ENCODE data around the gene SLC7A6.

Gene SLC7A6

DNA sequence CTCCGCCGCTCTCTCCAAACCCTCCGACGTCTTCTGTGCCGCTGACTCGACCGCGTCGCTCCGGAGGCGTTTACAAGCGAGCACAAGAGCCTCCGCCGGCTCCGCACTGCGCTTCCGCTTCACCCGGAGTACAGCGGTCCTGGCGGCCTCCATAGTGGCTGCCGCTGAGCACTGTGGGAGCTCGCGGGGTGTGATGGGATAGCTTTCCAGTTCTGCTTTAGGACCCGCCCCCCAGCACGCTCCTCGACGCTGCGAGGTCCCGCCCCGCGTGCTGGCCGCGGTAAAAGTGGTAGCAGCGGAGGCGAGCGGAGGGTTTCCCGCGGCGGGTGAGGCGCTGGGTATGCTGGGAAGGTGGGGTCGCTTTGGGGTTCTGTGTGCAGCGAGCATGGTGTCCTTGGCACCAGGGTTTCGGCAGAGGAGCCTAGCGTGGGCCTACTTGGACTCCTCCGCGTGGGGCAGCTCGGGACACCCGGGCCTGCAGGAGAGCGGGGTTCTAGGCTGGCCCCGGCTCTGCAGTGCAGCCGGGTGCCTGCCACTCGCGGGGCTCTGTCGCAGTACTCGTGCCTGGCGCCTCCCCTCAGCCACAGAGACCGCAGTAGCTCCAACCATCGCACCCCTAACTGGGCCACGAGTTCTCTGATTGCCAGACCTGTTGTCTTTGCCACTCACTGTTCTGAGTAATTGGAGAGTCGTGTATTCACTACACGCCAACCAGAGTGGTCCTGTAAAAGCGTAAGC is 46.6 kb downstream of the SLC7A6 start, which contains the start of the genes PRMT7 and SLC7A6OS:
PRMT7 (plus strand) TSS at position 246 of the 738 bp plus-strand sequence. CDS start 4,961 bp downstream, outside the sequence.
SLC7A6OS (minus strand) TSS at position 173 of the 738 bp plus-strand sequence; CDS start at position 153, 20 bp downstream.
- DNase-seq: peak; percentile 95

DNA sequence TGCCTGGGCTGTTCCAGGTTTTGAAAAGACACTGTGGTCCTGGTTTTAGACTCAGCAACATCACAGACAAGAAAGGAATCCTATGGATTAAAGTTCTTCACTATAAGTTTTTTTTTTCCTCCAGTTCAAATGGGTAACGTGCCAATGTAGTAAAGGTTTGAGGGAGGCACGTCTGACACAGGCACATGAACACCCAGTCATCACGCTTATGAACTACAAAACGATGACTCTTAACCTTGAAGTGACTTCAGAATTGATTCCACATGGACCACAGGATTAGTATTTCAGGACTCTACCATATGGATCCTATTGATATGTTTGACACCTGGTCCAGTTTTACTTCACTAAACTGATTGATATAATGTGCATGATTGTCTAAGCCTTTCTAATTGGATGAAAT is 48.8 kb downstream of the SLC7A6 start:
- DNase-seq: no peak

DNA sequence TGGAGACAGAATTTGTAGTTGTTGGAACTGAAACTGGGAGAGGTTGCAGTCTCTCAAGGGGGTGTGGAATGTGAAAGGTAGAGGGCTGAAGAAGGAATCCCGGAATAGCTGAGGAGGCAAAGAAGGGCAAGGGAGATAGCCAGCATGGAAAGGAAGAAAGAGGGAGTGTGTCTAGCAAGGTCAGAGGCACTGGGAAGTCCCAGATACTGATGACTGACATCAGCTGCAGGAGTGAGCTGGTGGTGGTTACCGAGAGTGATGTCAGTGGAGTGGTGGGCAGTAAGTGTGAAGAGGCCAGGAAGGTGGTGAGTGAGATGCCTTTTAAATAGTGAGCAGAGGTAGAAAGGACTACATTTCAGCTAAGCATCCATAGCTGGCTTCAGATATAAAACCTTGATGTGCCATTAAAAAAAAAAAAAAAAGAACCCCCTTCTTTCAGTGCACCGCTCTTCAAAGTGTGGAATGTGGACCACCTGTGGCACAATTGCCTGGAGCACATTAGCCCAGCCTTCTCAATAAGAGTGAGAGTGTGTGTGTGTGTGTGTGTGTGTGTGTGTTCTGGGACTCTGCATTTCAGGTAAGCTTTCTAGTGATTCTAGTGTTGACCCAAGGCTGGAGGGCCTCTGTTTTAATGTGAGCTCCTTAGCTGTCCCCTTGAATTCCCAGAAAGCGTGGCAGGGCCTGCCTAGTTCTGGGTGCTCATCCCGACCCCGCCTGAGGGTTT is 55.0 kb downstream of the SLC7A6 start:
- DNase-seq: no peak

DNA sequence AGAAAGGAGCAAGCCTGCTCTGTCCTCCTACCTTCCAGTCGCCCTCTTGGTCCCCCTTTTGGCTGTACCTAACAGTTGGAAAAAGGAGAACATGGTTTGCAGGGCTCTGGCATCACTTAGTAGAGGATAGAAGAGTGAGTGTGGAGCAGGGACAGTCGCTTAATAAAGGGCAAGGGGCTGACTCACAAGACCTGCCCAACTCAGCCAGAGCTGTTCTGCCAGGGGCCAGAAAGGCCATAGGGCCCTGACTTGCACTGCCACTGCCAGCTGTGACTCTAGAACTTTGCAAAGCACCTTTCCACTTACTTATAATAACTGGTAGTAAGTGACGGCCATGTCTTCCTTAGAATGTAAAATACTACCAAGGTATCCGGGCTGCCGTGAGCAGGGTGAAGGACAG is 60.0 kb downstream of the SLC7A6 start:
- no peak for DNase-seq

DNA sequence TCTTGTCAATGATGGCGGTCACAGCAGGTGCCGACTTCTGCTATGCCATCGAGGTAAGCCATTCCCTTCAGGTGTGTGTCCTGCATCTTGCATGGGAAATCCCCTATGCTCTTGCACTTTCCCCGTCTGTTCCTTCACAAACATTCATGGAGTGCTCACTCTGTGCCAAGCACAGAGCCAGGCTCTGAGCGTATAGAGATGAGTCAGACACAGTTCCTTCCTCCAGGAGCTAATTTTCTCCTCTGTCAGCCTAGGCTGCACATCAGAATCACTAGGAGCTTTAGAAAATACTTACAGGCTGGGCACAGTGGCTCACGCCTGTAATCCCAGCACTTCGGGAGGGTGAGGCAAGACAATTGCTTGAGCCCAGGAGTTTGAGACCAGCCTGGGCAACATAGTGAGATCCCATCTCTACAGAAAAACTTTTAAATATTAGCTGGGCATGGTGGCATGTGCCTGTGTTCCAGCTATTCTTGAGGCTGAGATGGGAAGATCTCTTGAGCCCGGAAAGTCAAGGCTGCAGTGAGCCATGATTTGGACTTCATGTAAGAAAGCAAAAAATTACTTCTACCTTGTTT is 60.5 kb downstream of the SLC7A6 start:
- no peak for DNase-seq

DNA sequence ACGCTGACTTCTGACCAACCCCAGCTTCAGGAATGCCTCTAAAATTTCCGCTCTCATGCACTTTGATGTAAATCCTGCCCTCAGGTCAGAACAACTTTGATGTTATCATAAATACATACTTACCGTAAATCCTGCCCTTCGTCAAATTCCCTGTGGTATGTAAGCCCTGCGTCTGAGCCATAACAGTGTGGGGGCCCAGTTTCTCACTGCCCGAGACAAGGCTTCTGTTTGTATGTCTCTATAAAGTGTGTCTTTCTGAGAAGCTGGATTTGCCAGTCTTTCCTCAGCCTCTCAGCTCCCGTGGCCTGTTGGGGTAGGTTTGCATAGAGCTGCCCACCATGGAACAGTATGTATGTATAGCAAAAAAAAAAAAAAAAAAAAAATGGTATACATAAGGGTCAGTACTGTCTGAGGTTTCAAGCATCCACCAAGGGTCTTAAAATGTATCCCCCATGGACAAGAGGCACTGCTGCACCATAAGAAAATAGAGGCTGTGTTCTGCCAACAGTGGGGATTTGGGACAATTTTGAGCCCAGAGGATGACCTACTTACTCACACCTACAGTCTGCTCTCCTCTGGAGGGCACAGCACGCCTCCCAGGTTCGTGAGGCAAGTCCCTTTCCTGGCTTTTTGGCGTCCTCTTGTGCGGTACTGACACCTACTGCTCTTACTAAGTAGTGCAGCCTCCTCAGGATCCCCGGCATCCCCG is 64.0 kb downstream of the SLC7A6 start:
- DNase-seq: peak; percentile 80

DNA sequence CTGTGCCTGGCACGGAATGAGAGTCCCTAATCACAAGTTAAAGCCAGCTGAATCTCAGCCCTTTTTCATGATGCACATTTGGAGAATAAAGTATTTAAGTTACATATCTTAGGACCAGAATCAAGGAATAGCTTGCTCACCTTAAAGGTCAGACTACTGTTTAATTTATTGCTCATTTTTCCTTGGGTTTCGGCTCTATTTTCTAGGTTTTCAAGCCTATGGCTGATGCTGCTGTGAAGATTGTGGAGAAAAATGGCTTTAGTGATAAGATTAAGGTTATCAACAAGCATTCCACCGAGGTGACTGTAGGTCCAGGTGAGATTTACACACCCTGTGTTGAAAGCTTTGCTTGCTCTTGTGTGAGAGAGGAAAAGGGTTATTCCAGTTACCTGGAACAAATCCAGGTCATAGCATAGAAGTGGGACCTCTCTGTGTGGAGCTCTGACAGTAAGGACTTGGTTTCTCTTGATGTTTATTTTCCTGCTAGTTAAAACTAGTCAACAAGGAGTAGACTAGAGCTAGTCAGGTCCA is 64.6 kb downstream of the SLC7A6 start:
- DNase-seq: no peak

DNA sequence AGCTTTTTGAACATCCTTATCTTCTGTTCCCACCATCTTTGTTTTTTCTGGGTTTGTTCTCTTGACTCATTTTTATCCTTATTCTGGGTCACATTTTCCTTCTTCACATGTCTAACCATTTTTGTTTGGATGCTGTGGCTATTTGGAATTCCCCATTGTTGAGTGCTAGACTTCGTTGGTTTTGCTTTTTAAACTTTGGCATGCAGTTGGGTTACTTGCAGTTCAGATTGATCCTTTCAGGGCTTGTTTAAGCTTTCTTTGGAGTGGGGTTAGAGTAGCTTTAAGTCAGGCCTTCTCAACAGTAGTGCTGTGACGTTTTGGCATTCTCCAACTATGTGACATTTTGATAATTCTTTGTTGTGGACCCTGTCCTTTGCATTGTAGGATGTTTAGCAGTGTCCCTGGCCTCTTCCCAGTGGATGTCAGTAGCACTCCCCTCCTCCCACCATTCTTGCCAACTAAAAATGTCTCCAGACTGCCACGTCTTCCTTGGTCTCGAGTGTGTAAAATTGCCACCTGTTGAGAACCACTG is 67.6 kb downstream of the SLC7A6 start:
- no peak for DNase-seq

DNA sequence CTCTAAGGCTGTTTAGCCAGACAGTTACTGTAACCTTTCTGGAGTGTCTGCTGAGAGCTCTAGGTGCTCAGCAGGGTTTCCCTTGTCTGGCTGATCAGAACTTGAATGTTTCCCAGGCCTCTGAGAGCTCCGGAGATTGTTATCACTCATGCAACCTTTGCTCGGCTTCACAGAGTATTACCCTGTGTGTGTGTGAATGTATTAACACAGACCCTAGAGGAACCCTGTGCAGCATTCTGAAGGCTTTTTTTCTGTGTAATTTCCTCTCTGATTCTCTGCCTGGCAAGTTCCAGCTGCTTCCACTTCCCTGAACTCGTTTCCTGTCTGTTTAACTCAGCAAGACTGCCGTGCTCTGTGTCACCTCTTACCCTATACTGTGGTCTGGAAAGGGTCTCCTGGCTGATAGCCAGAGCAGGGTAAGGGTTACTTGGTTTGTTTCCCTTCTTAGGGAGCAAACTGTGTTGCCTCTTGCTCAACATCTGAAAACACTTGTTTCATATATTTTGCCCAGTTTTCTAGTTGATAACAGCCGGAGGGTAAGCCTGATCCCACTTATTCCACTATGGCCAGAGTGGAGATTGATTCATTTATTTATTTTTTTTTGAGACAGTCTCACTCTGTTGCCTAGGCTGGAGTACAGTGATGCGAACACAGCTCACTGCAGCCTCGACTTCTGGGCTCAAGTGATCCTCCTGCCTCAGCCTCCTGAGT is 68.2 kb downstream of the SLC7A6 start:
- DNase-seq: peak; percentile 70

DNA sequence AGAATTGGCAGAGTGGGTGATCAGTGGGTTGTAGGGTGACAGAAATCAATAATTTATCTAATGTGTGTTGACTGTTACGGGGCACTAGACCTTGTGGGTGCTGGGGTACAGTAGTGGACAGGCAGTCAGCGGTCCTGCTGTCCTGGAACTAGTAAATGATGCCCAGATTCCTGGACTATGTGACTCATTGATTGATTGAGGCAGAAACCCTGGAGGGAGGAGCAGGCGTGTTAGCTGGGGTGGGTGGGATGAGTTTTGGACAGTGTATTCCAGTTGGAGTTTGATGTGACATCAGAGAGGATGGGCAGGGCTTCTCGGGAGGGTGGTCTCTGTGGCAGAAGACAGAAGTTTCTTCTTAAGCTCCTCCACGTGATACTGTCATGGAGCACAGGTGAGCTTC is 70.8 kb downstream of the SLC7A6 start:
- no peak for DNase-seq

DNA sequence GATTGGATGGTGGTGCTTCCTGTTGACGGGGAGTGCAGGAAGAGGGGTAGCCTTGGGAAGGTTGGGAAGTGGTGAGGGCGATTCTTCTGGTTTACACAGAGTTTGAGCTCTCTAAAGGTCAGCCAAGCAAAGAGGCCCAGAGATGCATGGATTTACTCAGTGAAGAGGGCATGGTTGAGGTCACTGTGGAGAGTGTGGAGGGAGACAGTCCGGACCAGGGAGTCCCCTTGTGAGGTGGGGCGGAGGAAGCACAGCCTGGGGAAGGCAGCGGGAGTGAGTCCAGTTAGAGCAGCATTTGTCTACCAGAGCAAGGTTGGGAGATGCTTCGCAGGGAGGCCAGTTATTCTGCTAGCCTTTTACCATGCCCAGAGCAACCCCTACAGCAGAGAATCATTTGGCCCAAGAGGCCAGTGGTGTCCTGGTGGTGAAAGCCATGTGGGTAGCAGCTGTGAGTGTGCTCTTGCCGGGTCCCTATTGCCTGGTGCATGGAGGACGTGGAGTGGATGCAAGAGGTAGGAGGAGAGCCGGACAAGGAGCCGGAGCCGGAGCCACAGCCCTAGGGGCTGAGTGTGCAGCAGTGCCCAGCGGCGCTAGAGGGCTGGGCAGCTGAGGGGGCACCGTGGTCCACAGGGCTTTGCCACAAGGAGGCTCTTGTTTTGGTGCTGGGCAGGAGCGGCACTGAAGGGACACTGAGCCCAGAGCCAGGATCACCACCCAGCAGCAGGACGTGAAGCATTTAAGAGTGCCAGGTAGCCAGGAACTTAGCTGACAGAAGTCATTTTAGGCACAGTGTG is 74.2 kb downstream of the SLC7A6 start:
- no peak for DNase-seq

DNA sequence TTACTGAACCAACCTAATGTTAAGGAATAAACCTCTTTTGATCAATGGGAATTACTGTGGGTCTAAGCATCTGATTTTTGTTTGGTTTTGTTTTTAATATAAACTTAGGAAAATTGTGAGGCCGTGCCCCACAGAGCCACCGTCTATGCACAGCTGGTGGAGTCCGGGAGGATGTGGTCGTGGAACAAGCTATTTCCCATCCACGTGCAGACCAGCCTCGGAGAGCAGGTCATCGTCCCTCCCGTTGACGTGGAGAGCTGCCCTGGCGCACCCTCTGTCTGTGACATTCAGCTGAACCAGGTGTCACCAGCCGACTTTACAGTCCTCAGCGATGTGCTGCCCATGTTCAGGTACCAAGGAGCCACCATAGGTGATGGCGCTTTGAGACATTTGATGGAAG is 74.9 kb downstream of the SLC7A6 start:
- DNase-seq: no peak

DNA sequence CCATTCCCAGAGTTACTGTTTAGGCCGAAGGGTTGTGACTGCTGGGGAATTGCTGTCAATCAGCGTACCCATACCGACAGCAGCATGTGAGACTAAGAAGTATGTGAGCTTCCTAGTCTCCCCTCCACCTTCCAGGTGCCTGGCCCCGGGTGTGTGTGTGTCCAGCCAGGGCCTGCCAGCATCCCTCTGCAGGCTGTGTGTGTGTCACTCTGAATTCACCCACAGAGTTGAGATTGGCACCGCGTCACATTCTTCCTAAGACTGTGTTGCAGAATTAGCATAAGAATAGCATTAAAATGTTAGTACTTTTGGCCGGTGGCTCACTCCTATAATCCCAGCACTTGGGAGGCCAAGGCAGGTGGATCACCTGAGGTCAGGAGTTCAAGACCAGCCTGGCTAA is 78.3 kb downstream of the SLC7A6 start:
- DNase-seq: no peak

DNA sequence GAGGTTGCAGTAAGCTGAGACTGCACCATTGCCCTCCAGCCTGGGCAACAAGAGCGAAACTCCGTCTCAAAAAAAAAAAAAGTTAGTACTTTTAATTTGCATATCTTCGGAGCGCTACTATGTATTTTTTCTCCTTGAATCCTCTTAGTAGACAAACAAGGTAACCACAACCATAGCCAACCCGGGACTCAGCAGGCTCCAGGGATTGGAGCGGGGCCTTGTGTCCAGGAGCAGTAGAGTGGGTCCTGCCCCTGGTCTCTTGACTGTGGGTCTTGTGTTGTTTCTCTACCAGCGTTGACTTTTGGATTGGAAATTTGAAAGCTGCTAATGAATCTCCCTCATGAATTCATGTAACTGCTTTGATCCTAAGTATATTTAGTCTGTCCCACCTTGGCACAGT is 78.8 kb downstream of the SLC7A6 start:
- DNase-seq: no peak

DNA sequence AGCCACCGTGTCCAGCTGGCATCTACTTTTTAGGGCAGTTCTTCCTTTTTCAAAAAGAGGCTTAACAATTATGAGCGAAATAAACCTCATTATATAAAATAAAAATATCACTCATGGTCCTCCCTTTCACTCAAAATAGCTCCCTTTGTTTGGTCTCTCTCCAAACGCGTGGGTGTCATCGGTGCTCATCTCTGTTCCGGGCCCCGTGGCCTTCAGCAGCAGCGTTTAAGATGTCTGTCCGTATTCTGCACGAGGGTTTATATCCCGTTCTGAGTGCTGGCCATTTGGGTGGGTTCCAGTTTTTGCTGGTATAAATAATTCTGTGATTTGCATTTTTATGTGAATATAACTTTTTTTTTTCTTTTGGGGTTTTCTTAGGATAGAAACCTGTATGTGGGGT is 79.9 kb downstream of the SLC7A6 start:
- DNase-seq: no peak

DNA sequence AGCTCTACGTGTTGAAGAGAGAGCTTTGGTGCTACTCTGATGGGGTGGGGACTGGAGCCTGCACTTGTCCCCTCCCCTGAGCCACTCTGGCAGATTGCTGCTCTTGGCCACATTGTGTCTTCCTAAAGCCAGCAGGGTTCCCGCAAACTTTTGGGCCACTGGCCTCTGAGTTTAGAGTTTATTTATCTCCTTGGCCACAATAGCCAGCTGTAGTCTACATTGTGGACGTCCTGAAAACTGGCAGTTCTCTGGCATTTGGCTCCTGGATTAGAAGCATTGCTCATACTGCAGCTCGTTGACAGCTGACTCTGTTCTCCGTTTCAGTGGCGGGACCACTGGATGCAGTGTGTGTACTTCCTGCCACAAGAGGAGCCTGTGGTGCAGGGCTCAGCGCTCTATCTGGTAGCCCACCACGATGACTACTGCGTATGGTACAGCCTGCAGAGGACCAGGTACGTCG is 81.1 kb downstream of the SLC7A6 start:
- no peak for DNase-seq

DNA sequence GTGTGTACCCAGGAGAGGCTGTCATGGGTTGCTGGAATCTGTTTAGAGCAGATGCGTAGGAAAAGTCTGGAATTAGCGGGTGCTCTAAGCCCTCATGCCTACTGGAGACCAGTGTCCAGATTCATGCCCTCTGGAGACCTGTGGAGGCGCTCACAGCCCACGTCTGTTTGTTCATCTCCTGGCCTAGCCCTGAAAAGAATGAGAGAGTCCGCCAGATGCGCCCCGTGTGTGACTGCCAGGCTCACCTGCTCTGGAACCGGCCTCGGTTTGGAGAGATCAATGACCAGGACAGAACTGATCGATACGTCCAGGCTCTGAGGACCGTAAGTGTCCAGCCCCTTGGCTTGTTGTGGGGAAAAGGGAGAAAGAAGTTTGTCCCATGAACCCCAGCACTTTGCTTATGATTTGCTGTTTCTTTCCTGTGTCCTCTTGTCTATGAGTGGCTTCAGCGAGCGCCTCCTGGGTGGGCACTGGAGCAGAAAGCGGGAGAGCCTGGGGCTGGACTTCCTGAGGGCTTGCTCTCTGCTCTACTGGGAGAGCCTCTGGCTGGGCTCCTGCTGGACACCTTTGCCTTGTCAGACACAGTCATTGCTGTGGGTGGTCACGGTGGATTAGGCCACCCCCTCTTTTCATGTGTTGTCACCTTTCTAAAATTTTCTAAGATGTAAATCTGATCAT is 81.8 kb downstream of the SLC7A6 start:
- no peak for DNase-seq

DNA sequence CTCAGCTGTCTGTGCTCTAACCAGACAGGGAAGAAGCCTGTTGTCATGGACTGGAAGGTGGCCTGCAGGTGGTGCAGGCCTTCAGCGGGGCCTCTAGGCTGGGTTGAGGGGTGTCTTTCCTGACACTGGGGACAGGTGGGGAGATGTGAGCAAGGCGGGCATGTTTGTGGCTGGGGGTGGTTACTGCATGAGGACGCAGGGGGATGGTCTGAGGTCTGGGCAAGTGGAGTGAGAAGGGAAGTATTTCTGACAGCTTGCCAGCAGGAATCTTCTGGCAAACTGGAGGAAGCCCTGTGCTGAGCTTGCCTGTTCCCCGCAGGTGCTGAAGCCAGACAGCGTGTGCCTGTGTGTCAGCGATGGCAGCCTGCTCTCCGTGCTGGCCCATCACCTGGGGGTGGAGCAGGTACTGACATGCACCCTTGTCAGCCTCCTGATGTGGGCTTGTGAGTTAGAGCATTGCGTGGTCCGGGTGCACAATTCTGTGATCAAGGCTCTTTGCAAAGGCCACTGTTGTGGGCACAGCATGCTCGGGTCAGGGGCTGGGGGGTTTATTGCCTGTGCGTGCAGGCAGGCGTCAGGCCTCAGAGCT is 82.7 kb downstream of the SLC7A6 start:
- DNase-seq: no peak

DNA sequence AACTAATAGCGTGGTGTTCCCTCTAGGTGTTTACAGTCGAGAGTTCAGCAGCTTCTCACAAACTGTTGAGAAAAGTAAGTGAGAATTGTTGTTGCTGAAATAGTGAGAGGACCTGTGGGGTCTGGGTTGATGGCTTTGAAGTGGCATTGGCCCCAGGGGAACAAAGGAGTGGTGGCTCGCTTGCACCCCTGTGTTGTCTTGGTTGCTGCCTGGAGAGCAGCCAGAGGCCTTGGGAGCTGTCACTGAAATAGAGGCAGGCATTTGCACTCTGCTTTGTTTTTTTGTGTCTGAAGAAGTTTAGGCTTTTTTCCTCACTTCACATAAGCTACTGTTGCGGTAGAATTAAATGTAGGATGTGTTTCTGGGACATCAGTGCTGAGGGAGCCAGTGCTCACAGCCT is 83.3 kb downstream of the SLC7A6 start:
- no peak for DNase-seq

Measured in femur (tissue), 1 donor.